CD14-positive monocyte (primary cell): ENCODE measurements around the gene OXLD1. TPM values are rescaled to one million over a fixed set of nuclear protein-coding genes. Genes with fewer than 3 reads are reported as not detected.

ENCODE experiments used
- DNase-seq, 3 donors: peaks; one replicate each; pipeline ENCODE4 v3.0.0-alpha.2; 2011 to 2022
- H2AFZ ChIP-seq: 2 replicates; pipeline ENCODE4 v1.6.0; 2012; ENCODE audit warnings: mild to moderate bottlenecking, low read depth, low read length, inconsistent platforms; ENCODE audit not compliant: insufficient read depth, poor library complexity, severe bottlenecking
- H3K27ac ChIP-seq, 2 donors: 1 replicate in 1 of 2; 2 replicates in 1 of 2; pipeline ENCODE4 v1.5.1; 2012 to 2013; ENCODE audit warnings: low read length in 2 of 2, control low read depth in 1 of 2, inconsistent platforms in 1 of 2, low read depth in 1 of 2, mild to moderate bottlenecking in 1 of 2
- H3K27me3 ChIP-seq, 2 donors: one replicate each; pipeline versions ENCODE4 v1.6.0 to v1.6.1; 2011 to 2013; ENCODE audit warnings: low read length in 2 of 2; ENCODE audit not compliant: control insufficient read depth in 2 of 2, insufficient read depth in 2 of 2
- H3K36me3 ChIP-seq, 2 donors: replicated peaks in 1 of 2; 1 replicate in 1 of 2; 2 replicates in 1 of 2; pipeline versions ENCODE4 v1.5.1 to v1.6.1; 2012 to 2013; ENCODE audit warnings: low read length in 2 of 2, control low read depth in 1 of 2, inconsistent platforms in 1 of 2, mild to moderate bottlenecking in 1 of 2; ENCODE audit not compliant: insufficient read depth in 2 of 2, control insufficient read depth in 1 of 2
- H3K4me1 ChIP-seq, 2 donors: 1 replicate in 1 of 2; 2 replicates in 1 of 2; pipeline versions ENCODE4 v1.5.1 to v1.6.1; 2012 to 2013; ENCODE audit warnings: low read length in 2 of 2, control low read depth in 1 of 2, inconsistent platforms in 1 of 2, mild to moderate bottlenecking in 1 of 2, moderate library complexity in 1 of 2; ENCODE audit not compliant: insufficient read depth in 2 of 2, control insufficient read depth in 1 of 2
- H3K4me2 ChIP-seq: replicated peaks from 2 replicates; pipeline ENCODE3; 2012; ENCODE audit warnings: low read length, moderate library complexity, mild to moderate bottlenecking; ENCODE audit not compliant: poor library complexity, severe bottlenecking; ENCODE audit errors: extremely low read depth
- H3K4me3 ChIP-seq, 3 experiments: fragments of 200-600 bp in 1 of 3; sonication (generic) in 1 of 3; replicated peaks in 1 of 3; 1 replicate in 2 of 3; 2 replicates in 1 of 3; pipeline ENCODE4 v1.5.1; 2011 to 2013; ENCODE audit warnings: low read length in 3 of 3, mild to moderate bottlenecking in 3 of 3, control low read depth in 2 of 3, low read depth in 2 of 3, inconsistent platforms in 1 of 3, moderate library complexity in 1 of 3
- H3K79me2 ChIP-seq: 2 replicates; pipeline ENCODE4 v1.6.0; 2012; ENCODE audit warnings: mild to moderate bottlenecking, control low read depth, inconsistent platforms, low read length, moderate library complexity; ENCODE audit not compliant: insufficient read depth
- H3K9ac ChIP-seq: 2 replicates; pipeline ENCODE4 v1.6.0; 2017; ENCODE audit warnings: low read length, mild to moderate bottlenecking; ENCODE audit not compliant: insufficient read depth, poor library complexity, severe bottlenecking
- H3K9me3 ChIP-seq, 2 donors: replicated peaks in 1 of 2; 1 replicate in 1 of 2; 2 replicates in 1 of 2; pipeline versions ENCODE4 v1.5.1 to v1.6.1; 2012 to 2013; ENCODE audit warnings: low read length in 2 of 2, control low read depth in 1 of 2; ENCODE audit not compliant: control insufficient read depth in 1 of 2, insufficient read depth in 1 of 2
- H4K20me1 ChIP-seq: 2 replicates; pipeline ENCODE4 v1.6.0; 2012; ENCODE audit warnings: mild to moderate bottlenecking, low read length, control low read depth, moderate library complexity; ENCODE audit not compliant: insufficient read depth
- H3K27ac Mint-ChIP-seq, 7 donors: one replicate each; pipeline ENCODE4 v1.8.0; 2020; ENCODE audit warnings: mild to moderate bottlenecking in 7 of 7, mixed read lengths in 7 of 7, moderate library complexity in 6 of 7, inconsistent platforms in 2 of 7
- H3K27me3 Mint-ChIP-seq, 3 donors: one replicate each; pipeline ENCODE4 v1.8.0; 2021 to 2022; ENCODE audit warnings: low read depth in 3 of 3, mild to moderate bottlenecking in 3 of 3, mixed read lengths in 3 of 3, moderate library complexity in 3 of 3, inconsistent platforms in 1 of 3
- H3K36me3 Mint-ChIP-seq, 2 donors: one replicate each; pipeline ENCODE4 v1.8.0; 2020; ENCODE audit warnings: mixed read lengths in 2 of 2, inconsistent platforms in 1 of 2, mild to moderate bottlenecking in 1 of 2
- H3K4me1 Mint-ChIP-seq: one replicate; pipeline ENCODE4 v1.8.0; 2020; ENCODE audit warnings: mild to moderate bottlenecking, mixed read lengths
- H3K4me3 Mint-ChIP-seq, 2 donors: one replicate each; pipeline ENCODE4 v1.8.0; 2020; ENCODE audit warnings: mild to moderate bottlenecking in 2 of 2, mixed read lengths in 2 of 2, moderate library complexity in 1 of 2
- H3K9me3 Mint-ChIP-seq, 7 donors: one replicate each; pipeline ENCODE4 v1.8.0; 2020 to 2022; ENCODE audit warnings: mixed read lengths in 7 of 7, mild to moderate bottlenecking in 6 of 7, moderate library complexity in 6 of 7, inconsistent platforms in 2 of 7
- WGBS: methylation state at CpG from one replicate; pipeline ENCODE4 v1.1.5; 2013; ENCODE audit warnings: missing lambda C conversion rate; ENCODE audit not compliant: insufficient coverage; 5-methylcytosine and 5-hydroxymethylcytosine counted together
- intact Hi-C, 2 donors: fragments of 100-400 bp; cut with micrococcal nuclease; formaldehyde crosslinking; loops; one replicate each; pipeline versions ENCODE4 v1.15.0 to v1.15.1; 2023
- polyA plus RNA-seq, 3 donors: library from polyadenylated mRNA; depleted of rRNA in 1 of 3; unstranded in 2 of 3; stranded (reverse) in 1 of 3; fragments of 300-500 nt in 2 of 3; fragments of >200 nt in 1 of 3; fragmentation: Illumina TruSeq in 2 of 3; gene quantifications; 1 replicate in 2 of 3; 2 replicates in 1 of 3; pipeline ENCODE4 v1.2.3, GENCODE V29; 2012 to 2021
- TF ChIP-seq, protein P1 (sequence below): fragments of 200-600 bp; IDR thresholded peaks from one replicate; pipeline ENCODE4 v1.8.0; 2022; ENCODE audit warnings: antibody characterized with exemption, mild to moderate bottlenecking

OXLD1 gene
- polyA plus RNA-seq, 3 donors, result 46.0 to 61.1 (median 51.8) TPM

DNA sequence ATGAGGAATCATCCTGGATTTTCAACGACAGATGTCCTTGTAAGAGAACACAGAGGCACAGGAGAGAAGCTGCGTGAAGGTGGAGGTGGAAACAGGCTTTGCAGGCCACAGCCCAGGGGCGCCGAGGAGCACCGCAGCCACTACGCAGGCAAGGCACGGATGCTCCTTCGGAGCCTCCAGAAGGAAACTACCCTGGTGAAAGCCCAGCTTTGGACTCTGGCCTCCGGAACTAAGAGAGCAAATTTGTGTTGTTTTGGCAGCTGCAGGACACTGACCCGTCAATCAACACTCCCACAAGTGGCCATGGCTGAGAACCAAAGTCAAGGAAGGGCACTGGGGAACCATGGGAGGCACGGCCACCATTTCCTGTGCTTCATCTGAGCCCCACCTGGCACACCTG, 13.7 kb upstream of the OXLD1 start:
- H3K9ac ChIP-seq, result no peak overlapping the region
- H3K4me2 ChIP-seq, result no peak overlapping the region
- intact Hi-C loops, result no loop called here
- peaks cover 17% of the 10 kb centered on the region for H4K20me1 ChIP-seq
- 98% methylated on average over 10 of the region's 11 CpGs for WGBS
- Mint-ChIP-seq H3K4me3 (no peak overlapping the region), H3K4me1 (peaks cover 18% of the 10 kb centered on the region), H3K36me3 (peaks cover 5 to 20% of the 10 kb centered on the region in 2 donors), H3K27me3 (peaks cover 0 to 1% (median 0%) of the 10 kb centered on the region in 3 donors), H3K9me3 (peaks cover 0 to 3% (median 0%) of the 10 kb centered on the region in 7 donors), H3K27ac (no peak overlapping the region)
- H3K9me3 ChIP-seq, result no peaks in the 10 kb centered on the region
- no peak overlapping the region for H3K4me3 ChIP-seq
- peaks cover 37% of the 10 kb centered on the region for H3K79me2 ChIP-seq
- TF ChIP-seq, protein P1, sequence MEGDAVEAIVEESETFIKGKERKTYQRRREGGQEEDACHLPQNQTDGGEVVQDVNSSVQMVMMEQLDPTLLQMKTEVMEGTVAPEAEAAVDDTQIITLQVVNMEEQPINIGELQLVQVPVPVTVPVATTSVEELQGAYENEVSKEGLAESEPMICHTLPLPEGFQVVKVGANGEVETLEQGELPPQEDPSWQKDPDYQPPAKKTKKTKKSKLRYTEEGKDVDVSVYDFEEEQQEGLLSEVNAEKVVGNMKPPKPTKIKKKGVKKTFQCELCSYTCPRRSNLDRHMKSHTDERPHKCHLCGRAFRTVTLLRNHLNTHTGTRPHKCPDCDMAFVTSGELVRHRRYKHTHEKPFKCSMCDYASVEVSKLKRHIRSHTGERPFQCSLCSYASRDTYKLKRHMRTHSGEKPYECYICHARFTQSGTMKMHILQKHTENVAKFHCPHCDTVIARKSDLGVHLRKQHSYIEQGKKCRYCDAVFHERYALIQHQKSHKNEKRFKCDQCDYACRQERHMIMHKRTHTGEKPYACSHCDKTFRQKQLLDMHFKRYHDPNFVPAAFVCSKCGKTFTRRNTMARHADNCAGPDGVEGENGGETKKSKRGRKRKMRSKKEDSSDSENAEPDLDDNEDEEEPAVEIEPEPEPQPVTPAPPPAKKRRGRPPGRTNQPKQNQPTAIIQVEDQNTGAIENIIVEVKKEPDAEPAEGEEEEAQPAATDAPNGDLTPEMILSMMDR, result no peak
- H3K4me1 ChIP-seq, result peaks cover 19 to 20% of the 10 kb centered on the region in 2 donors
- H3K27ac ChIP-seq, result no peak overlapping the region
- no peak for DNase-seq
- no peak overlapping the region for H2AFZ ChIP-seq
- peaks cover 8 to 9% of the 10 kb centered on the region in 2 donors for H3K36me3 ChIP-seq
- H3K27me3 ChIP-seq, result no peaks in the 10 kb centered on the region

DNA sequence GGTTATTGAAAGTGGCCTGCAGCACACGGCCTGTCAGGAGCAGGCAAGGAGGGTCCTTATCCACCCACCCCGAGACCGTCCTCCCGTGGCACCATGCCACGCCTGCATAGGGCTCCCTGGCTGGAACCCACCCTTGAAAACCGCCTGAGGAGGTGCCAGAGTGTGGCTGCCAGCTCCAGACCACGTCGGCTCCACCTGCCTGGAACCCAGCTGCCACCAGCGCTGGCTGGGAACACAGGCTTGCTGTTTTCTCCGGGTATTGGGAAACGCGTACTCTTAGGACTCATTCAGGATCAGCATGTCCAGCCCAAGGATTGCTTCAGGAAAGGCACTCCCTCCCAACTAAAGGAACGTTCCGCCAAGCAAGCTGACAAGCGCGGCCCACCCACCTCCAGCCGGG, 10.5 kb upstream of the OXLD1 start:
- Mint-ChIP-seq H3K9me3 (peaks cover 0 to 3% (median 0%) of the 10 kb centered on the region in 7 donors), H3K36me3 (peaks cover 23 to 49% of the 10 kb centered on the region in 2 donors), H3K27ac (no peak overlapping the region), H3K4me1 (no peaks in the 10 kb centered on the region), H3K27me3 (no peaks in the 10 kb centered on the region), H3K4me3 (no peak overlapping the region)
- 92% methylated on average over 14 of the region's 17 CpGs for WGBS
- no peak overlapping the region for H3K4me2 ChIP-seq
- H3K27me3 ChIP-seq, result no peaks in the 10 kb centered on the region
- no peaks in the 10 kb centered on the region for H3K9me3 ChIP-seq
- DNase-seq, result no peak
- intact Hi-C loops, result no loop called here
- H3K4me3 ChIP-seq, result no peak overlapping the region
- no peak overlapping the region for H3K27ac ChIP-seq
- H3K79me2 ChIP-seq, result peaks cover 7% of the 10 kb centered on the region
- H3K36me3 ChIP-seq, result peaks cover 30 to 40% of the 10 kb centered on the region in 2 donors
- H2AFZ ChIP-seq, result no peak overlapping the region
- TF ChIP-seq, protein P1, result no peak
- H3K9ac ChIP-seq, result no peak overlapping the region
- peaks cover 5% of the 10 kb centered on the region for H4K20me1 ChIP-seq
- no peaks in the 10 kb centered on the region for H3K4me1 ChIP-seq
